NAMALWA (cell line): Measurements from ENCODE around the gene TMEM129.
A peak's percentile ranks its signal among the peaks of the same experiment; 100 is the strongest.
"Not testable (repeated sequence)": the region's sequence is repeated elsewhere in the genome, so short reads cannot be mapped to it uniquely, and the experiment has no call there.

ENCODE experiments used
- DNase-seq: peaks from one replicate; pipeline ENCODE4 v3.0.0-alpha.2; 2015; ENCODE audit warnings: low spot score

Gene TMEM129

DNA sequence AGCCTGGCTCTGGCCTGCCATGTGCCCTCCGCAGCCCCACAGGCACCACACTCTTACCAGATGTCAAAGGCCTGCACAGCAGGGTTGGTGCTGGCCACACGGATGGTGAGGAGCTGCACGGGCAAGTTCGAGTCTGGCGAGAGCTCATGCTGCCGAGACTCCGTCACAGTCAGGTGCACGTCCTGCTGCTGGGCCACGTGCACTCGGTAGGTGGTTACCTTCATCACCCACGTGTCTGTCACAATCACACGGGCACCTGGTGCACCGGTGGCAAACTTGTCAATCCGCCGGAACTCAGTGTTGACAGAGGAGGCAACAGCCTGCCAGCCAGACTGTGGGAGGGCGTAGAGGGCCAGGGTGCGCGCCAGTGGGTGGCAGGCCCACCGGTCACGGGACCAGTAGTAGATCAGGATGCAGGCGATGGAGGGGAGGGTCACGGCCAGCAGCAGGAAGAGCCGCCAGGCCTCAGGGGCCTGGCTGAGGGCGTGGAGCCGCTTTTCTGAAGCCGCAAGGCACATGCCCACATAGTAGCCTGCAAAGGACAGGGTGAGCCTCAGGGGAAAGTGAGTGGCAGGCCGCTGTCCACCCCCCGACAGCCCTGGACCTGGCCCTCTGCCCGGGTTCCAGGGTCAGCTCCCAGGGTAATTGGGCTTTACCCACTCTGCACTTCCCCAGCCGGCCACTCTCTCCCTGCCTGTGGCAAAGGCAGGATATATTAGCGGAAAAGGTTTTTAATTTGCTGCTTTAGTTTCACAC lies 2.9 kb downstream of the TMEM129 start:
- DNase-seq: peak; percentile 33

DNA sequence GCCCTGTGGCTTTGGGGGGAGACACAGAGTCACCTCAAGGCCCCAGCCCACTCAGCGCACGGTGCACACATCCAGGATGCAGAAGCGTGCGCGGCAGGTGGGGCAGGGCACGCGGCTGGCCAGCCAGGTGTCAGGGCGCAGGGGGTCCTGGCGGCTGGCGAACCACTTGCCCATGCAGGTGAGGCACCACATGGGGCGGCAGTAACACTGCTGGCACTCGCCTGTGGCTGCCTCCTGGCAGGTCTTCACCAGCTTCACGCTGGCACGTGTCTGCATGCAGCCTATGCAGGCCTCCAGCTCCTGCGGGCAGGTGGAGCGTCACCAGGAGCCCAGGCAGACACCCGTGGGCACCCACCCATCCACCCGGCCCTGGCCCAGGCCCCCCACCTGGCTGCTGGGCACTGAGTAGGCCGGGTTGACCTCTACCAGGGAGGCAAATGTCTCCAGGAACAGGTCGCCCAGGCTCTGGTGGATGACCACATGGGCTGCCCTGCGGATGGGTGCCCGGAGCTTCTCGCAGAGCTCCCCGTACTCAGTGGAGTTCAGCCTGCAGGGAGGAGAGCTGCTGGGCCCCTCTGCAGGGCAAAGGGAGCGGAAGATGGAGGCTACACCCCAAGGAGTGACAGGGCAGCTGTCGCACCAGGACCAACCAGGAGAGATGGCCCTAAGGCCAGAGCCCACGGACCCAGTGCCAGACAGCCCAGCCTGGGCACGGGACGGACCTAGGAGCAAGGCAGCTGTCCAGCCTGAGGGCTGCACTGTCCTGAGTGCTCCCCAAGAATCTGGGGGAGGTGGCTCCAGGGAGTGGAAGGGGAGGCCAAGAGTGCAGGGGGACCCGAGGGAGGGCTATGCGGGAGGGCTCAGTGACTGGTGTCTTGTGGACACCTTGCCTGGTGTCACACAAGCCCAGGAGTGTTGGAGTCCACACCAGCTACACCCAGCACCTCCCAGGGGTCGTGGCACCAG lies 3.7 kb downstream of the TMEM129 start:
- no peak for DNase-seq

DNA sequence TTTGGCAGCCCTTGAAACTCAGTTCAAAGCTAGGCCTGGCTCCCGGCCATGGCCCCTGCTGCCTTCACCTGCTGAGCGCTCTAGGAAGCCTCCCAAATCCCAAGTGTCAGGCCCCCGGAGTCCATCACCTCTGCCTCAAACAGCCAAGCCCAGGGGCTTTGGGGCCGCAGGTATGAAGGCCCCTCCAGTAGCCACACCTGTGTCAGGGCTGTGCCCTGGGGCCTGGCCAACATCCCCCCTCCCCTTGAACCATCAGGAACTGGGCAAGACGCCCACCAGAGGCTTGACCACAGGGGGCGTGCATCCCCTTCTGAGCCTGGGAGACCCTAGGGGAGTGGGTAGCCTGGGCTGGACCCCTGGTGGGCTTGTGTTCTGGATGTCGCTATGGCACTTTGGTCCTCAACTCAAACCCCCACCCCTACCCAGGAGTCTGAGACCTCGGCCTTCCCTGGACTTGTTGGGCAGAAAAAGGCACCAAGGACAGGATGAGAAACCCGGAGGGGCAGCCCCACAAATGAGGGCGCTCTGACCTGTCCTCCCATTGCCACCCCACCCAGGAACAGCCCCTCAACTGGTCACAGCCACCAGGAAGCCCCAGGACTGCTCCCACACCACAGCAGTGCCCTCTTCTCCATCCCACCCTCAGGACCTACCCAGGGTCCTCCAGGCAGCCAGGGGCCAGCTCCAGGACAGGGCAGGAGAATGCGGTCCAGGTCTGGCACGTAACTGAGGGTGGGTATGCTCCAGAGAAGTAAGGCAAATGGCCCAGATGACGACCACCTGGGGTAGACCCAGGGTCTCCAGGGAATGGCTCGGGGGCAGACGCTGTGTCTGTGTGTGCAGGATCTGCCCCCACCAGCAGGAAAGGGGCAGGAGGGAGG lies 4.8 kb downstream of the TMEM129 start:
- no peak for DNase-seq

DNA sequence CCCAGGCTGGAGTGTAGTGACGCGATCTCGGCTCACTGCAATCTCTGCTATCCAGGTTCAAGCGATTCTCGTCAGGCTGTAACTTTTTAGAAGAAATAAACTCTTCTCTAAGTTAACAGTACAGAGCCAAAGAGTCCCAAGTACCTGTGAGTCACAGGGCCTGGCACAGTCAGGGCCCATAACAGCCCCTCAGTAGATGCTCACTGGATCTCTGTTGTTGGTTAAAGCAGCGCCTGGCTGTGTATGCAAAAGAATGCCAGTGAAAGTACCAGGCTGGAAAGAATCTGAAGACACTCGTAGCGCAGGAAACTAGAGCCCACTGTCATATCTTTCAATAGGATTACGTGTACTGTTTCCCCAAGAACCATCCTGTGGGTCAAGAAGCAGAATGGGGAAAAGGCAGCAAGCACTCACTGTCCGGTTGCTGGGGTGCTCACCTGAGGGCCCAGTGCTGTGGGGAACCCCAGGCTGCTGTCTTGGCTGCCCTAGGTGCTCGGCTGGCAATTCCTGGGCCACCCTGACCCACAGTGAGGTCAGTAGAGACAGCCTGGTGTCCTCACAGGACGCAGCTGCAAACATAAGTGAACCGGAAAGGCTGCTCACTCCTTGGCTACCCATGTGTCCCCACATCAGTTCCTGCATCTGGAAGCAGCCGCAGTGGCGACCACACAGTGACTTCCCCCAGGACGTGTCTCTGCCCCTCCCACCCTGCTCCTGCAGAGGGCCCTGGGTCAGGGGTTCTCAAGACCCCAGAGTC lies 5.9 kb downstream of the TMEM129 start:
- DNase-seq: peak; percentile 82

DNA sequence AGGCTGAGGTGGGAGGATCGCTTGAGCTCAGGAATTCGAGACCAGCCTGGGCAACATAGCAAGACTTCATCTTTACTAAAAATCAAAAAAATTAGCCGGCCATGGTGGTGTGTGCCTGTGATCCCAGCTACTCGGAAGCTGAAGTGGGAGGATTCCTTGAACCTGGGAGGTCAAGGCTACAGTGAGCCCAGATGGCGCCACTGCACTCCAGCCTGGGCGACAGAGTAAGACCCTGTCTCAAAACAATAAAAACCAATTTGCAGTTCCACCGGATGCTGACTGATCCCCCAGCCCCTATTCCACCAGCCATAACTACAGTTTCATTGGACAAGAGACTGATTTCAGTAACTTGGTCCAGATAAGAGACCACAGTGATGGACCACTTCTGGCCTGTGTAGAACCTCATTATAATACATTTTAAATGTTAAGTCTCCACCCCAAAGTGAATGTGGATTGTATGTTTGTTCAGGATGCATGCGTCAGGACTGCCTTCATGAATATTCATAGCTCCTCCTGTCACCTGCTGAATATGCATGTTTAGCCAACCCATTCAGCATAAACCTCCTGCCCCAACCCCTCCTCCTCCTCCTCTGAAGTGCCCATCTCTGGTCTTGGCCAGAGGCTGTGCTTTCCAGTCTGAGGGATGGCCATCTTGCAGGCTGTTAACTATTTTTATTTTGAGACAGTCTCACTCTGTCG lies 6.7 kb downstream of the TMEM129 start:
- DNase-seq: peak; percentile 87

DNA sequence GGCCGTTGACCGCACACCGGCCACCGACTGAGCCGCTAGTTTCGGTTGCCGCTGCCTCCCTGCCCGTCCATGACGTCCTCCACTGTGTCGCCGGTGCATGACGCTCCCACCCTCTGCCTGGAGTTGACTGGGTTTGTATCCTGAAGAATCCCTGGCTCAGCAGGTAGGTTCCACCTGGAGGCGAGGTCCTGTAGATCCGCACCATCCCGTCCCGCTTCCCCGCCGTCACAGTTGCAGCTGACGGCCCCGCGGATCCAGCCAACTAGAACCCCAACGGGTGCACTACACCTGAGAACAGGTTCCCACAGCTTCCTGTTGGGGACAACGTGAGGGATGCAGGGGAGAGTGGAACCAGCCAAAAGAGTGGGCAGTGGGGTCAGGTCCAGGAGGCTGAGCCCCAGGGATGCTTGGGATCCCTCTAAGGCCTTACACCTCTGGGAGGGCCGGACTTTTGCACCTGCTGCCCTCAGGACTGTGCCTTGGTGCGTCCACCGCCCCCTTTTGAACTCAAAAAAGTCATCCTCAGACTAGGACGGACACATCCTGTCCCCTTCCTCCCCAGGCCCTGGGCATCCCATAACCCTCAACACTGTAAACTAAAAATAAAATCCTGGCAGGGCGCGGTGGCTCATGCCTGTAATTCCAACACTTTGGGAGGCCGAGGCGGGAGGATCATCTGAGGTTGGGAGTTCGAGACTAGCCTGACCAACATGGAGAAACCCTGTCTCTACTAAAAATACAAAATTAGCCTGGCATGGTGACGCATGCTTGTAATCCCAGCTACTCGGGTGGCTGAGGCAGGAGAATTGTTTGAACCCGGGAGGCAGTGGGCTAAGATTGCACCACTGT lies 7.9 kb downstream of the TMEM129 start:
- DNase-seq: no peak

DNA sequence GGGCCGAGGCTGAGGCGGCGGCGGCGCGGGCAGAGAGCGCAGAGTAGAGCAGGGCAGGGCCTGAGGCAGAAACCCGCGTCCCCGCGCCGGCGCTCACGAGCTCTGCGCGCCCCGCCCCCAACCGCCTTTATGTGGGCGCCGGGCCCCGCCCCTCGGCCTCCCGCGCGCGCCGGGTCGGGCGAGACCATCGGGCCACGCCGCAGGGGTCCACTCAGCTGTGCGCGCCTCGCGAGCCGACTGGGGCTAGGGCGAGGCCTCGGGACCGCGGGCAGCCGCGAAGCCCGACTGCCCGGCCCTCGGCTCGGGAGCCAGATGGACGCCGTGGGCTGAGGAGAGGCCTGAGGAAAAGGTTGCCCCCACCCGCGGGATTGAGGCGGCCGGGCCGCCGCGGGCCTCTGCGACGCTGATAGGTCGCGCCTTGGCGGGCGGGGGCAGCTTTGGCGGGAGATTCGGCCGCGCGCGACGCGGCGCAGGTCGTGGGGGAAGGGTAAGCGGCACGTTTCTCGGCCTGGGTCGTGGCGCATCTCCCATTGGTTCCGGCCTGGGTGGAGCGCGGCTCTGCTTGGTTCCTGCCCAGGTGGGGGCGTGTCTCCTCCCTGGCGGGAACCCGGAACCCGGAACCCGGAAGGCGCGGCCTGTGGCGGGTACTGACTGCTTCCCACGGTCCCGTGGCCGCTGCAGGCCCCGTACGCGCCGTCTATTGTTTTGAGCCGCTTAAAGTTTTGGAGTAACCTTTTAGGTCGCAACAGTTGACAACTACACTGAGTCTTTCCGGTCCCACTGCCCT lies 8.7 kb downstream of the TMEM129 start, which contains the start of gene SLBP:
Gene SLBP (minus strand): TSS at position 104 of the 787 bp plus-strand sequence. CDS start 131 bp downstream, outside the sequence.
- DNase-seq: peak; percentile 97

DNA sequence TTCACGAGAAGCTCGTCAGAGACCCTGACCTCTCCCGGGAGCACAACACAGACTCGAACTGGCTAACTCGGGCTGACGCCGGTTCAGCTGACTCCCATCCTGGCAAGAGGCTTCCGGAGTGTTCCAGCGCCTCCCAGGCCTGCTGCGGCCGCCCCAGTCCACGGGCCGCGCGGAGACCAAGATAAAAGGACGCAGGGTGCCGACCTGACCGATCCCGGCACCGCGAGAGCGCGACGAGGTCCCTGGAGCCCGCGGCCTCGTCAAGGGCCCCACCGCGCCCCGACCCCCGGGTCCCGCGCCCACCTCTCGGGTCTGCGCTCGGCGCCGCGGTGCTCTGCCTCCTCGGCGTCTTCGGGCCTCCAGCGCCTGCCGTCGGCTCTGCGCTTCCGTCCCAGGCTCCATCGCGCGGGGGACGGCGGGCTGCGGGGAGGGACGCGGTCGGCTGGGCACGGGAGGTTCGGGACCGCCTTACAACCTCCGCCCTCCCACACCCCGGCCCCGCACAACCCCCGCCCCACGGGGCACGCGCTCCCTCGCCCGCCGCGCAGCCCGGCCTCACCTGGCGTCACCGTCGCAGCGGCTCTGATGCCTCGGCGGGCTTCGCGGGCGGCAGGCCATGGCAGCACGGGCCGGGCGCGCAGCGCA lies 9.4 kb downstream of the TMEM129 start:
- DNase-seq: peak; percentile 47

DNA sequence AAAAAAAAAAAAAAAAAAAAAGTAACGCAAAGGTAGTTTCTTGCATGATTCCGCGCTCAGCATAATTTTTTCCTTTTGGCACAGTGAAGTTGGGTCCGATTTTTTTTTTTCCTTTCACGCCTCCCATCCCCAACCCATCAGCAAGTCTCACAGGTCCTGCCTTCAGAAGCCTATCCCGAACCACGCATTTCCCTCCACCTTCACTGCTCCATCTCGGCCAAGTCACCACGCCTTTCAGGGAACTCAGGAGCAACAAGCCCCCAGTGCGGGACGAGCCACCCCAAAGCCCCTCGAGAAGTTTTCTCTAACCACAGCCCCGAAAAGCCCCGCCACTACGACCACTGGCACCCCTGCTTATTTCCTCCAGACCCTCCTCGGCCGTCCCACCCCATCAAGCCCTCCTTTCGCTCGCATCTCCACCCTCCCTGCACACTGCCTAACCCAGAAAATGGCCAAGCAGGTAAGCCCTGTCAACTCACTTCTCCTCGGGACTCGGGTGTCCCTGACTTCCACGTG lies 10.0 kb downstream of the TMEM129 start:
- no peak for DNase-seq

DNA sequence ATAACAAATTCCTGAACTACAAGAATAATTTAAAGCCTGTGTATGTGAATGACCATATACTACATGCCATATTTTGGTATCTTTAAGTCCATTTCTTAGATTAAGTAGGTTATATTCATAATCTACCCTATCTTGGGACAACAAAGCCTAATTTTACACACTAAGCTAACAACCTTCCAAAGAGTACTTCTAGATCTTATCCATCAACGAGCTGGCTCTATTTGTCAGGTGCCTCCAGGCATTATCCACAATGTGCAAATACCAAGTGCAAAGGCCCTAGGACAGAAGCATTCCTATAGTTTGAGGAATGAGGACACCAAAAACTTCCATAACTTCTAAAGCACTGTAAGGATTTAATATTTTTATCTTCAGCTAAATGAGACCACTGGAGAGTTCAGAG lies 12.5 kb downstream of the TMEM129 start:
- DNase-seq: no peak

DNA sequence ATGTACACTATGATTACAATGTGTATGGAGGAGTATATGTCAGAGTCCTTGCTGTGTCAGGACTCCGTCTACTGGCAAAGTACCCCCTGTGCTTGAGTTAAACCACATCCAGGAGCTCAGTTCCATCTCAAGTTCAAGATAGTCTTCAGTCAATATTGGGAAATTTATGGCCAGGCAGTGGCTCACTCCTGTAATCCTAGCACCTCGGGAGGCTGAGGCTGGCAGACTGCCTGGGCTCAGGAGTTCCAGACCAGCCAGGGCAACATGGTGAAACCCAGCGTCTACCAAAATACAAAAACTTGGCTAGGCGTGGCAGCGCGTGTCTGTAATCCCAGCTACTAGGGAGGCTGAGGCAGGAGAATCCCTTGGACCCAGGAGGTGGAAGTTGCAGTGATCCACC lies 14.8 kb downstream of the TMEM129 start:
- DNase-seq: no peak

DNA sequence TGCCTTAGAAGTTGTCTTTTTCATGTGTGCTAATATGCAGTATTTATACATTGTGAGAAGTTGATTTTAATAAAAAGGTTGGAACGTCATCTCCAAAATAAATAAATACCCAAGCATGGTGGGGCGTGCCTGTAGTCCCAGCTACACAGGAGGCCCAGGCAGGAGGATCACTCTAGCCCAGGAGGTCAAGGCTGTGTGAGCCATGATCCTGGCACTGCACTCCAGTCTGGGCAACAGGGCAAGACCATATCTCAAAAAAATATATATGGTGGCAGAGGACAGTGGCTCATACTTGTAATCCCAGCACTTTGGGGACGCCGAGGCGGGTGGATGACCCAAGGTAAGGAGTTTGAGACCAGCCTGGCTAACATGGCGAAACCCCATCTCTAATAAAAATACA lies 15.4 kb downstream of the TMEM129 start:
- DNase-seq: no peak

DNA sequence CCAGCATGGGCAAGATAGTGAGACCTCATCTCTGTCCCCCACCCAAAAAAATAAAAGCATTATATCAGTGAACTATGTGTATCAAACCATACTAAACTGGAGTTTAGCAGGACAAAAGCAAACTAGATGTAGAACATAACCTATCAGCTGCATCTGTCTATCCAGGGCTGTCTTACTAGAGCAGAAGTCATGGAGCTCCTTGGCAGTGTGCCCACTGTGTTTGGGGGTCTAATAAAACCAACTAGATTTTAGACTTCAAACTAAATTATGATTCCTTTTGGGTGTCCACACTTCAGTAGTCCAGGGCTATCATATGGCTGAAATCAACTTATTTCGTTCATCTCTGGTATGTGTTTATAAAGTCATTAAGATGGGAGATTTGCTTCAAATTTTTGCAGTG lies 17.3 kb downstream of the TMEM129 start:
- DNase-seq: no peak

DNA sequence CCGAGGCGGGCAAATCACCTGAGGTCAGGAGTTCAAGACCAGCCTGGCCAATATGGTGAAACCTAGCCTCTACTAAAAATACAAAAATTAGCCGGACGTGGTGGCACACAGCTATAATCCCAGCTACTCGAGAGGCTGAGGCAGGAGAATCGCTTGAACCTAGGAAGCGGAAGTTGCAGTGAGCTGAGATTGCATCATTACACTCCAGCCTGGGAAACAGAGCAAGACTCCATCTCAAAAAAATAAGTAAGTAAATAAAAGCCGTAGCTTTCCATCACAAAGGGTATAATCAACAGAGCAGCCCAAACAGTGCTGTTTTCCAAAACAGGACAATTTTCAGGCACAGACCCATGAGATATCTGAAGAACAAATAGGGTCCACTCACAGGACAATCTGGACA lies 19.5 kb downstream of the TMEM129 start:
- not testable (repeated sequence) for DNase-seq

DNA sequence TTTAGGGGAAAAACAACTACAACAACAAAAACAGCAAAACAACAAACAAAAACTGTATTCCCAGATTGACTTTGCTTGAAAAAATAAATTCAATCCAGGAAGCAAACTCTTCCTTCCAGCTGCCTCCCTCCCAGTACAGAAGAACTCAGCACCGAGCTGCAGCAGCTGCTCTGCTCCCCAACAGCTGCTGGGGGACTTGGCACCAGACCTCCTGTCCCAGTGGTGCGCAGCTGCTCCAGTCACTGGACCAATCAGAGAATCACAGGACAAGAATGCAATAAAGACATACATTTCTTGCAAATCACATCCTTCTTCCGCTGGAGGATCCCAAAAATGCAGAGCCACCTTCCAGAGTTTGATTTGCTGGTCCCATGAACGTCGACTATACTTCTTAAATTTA lies 25.2 kb downstream of the TMEM129 start:
- no peak for DNase-seq

DNA sequence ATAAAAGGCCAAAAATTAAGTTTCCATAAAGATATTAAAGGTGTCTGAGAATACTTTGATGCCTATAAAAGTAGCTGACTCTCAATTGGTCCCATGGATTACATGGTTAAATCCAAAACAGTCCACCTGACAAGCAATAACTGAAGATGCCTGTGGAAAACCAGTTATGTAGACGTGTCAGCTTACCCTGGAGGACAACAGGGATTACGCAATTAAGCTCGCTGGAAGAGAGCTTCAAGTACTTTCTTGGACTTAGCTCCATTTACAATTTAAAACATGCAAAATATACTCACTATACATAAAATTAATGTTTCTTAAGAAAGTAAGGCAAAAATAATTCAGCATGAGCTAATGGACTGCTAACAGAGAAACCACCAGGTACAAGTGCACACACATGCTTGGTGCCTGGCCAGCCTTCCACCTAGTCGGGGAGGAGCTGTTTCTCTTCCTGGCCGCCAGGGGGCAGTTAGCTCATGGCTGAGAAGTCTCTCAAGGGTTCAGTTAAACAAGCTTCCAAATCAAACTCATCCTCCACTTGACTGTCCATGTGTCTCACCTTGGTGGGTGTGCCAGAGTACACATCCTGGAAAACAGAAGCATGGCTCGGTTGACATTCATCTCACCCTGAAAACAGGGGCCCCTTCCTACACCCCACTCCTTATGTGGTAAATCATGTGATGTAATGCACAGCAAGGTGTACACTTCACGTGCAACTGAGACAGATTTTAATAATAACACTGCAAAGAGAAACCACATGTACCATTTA lies 27.8 kb downstream of the TMEM129 start:
- DNase-seq: peak; percentile 85

DNA sequence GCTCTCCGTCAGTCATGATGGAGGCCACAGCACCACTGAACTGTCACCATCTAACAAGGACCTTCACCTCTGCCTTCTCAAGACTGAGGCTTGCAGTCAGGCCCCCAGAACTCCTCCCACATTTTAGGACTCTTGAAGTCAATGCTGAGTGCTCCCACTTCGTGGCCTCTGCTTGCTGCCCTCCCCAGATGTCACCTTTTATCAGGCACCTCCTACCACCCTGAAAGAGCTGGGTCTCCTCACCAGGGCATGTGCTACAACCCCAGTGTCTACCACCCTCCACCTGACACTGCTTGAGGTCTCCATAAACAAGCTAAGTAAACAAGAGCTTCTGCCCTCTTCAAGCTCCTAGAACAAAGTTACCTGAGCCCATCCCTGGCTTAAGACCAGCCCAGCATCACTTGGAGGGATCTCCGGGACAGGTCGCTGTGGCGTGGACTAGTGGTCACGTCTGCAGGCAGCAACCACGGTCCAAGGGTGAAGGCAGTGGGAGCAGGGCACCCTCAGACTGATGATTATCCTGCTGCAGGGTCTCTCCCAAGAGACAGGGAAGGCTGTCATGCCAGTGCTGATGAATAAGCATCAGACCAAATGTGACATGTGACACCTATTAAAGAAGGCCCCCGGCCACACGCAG lies 29.3 kb downstream of the TMEM129 start:
- DNase-seq: no peak
